Neural cell (in vitro differentiated cells): ENCODE data around the gene ZFYVE26. TPM values are rescaled to one million over a fixed set of nuclear protein-coding genes. Genes with fewer than 3 reads are reported as not detected.

Source experiments
- H2AFZ ChIP-seq: fragments of 200-600, 300-800 bp; sonication (generic), shearing (Covaris generic); 2 replicates; pipeline ENCODE4 v1.6.0; 2014; ENCODE audit warnings: low read depth, mild to moderate bottlenecking, antibody characterized with exemption, low read length, moderate library complexity
- H3F3A ChIP-seq: fragments of 200-600 bp; shearing (Covaris generic); 2 replicates; pipeline ENCODE4 v1.6.1; 2016; ENCODE audit warnings: mild to moderate bottlenecking, moderate library complexity, mixed read lengths, antibody characterized with exemption, low read length; ENCODE audit not compliant: insufficient read depth, poor library complexity, severe bottlenecking
- H3K27ac ChIP-seq: fragments of 200-600, 300-800 bp; sonication (generic), shearing (Covaris generic); 2 replicates; pipeline ENCODE4 v1.5.1; 2014; ENCODE audit warnings: mild to moderate bottlenecking, low read length, moderate library complexity
- H3K27me3 ChIP-seq: fragments of 300-800, 200-600 bp; sonication (generic), shearing (Covaris generic); 2 replicates; pipeline ENCODE4 v1.6.0; 2014; ENCODE audit warnings: mild to moderate bottlenecking, low read depth, low read length, moderate library complexity; ENCODE audit not compliant: insufficient read depth
- H3K36me3 ChIP-seq: fragments of 300-800, 200-600 bp; sonication (generic), shearing (Covaris generic); 2 replicates; pipeline ENCODE4 v1.5.1; 2014; ENCODE audit warnings: mild to moderate bottlenecking, antibody characterized with exemption, low read length, moderate library complexity; ENCODE audit not compliant: insufficient read depth
- H3K4me2 ChIP-seq: fragments of 300-800, 200-600 bp; sonication (generic), shearing (Covaris generic); 2 replicates; pipeline ENCODE4 v1.6.0; 2014; ENCODE audit warnings: mild to moderate bottlenecking, low read length
- H3K4me3 ChIP-seq: fragments of 300-800, 200-600 bp; sonication (generic), shearing (Covaris generic); 2 replicates; pipeline ENCODE4 v1.5.1; 2014; ENCODE audit warnings: mild to moderate bottlenecking, low read length, moderate library complexity
- H3K79me2 ChIP-seq: fragments of 200-600 bp; shearing (Covaris generic); replicated peaks from 2 replicates; pipeline ENCODE4 v1.6.0; 2014; ENCODE audit warnings: mild to moderate bottlenecking, low read length, moderate library complexity; ENCODE audit not compliant: insufficient read depth
- H3K9ac ChIP-seq: fragments of 300-800, 200-600 bp; sonication (generic), shearing (Covaris generic); 2 replicates; pipeline ENCODE4 v1.6.1; 2016; ENCODE audit warnings: mild to moderate bottlenecking, low read length, mixed read lengths
- H3K9me2 ChIP-seq: fragments of 200-600 bp; shearing (Covaris generic); 2 replicates; pipeline ENCODE4 v1.6.1; 2016; ENCODE audit warnings: mild to moderate bottlenecking, low read length, mixed read lengths; ENCODE audit not compliant: insufficient read depth
- H3K9me3 ChIP-seq: fragments of 200-600, 300-800 bp; sonication (generic), shearing (Covaris generic); 2 replicates; pipeline ENCODE4 v1.6.1; 2016; ENCODE audit warnings: mild to moderate bottlenecking, mixed run types, low read length, moderate library complexity, mixed read lengths
- H4K20me1 ChIP-seq: fragments of 200-600 bp; shearing (Covaris generic); 2 replicates; pipeline ENCODE4 v1.6.1; 2016; ENCODE audit warnings: mild to moderate bottlenecking, mixed run types; ENCODE audit not compliant: insufficient read depth
- CTCF ChIP-seq: fragments of 450-650 bp; IDR thresholded peaks from 2 replicates; pipeline ENCODE4 v1.5.1; 2014; ENCODE audit warnings: antibody characterized with exemption, mild to moderate bottlenecking, moderate library complexity; ENCODE audit not compliant: poor library complexity, severe bottlenecking
- EP300 ChIP-seq: fragments of 450-650 bp; conservative IDR thresholded peaks from 2 replicates; pipeline ENCODE4 v1.6.1; 2014; ENCODE audit warnings: antibody characterized with exemption, mild to moderate bottlenecking, moderate library complexity; ENCODE audit not compliant: poor library complexity, severe bottlenecking
- EZH2 ChIP-seq: fragments of 200-600, 300-800 bp; shearing (Covaris generic), sonication (generic); IDR thresholded peaks from 2 replicates; pipeline ENCODE4 v1.6.1; 2014; ENCODE audit warnings: antibody characterized with exemption, low read length, borderline replicate concordance, mild to moderate bottlenecking; ENCODE audit not compliant: insufficient read depth, poor library complexity, severe bottlenecking
- MXI1 ChIP-seq: fragments of 450-650 bp; conservative IDR thresholded peaks from 2 replicates; pipeline ENCODE4 v1.6.1; 2014; ENCODE audit warnings: antibody characterized with exemption, mild to moderate bottlenecking; ENCODE audit not compliant: poor library complexity, severe bottlenecking
- POLR2AphosphoS5 ChIP-seq: IDR thresholded peaks from 2 replicates; pipeline ENCODE4 v1.6.1; 2012
- RAD21 ChIP-seq: fragments of 450-650 bp; conservative IDR thresholded peaks from 2 replicates; pipeline ENCODE4 v1.6.1; 2014; ENCODE audit warnings: antibody characterized with exemption, mild to moderate bottlenecking, moderate library complexity
- REST ChIP-seq: IDR thresholded peaks from 2 replicates; pipeline ENCODE4 v1.6.1; 2012; ENCODE audit warnings: borderline replicate concordance
- SMC3 ChIP-seq: fragments of 450-650 bp; conservative IDR thresholded peaks from 2 replicates; pipeline ENCODE4 v1.6.1; 2014; ENCODE audit warnings: antibody characterized with exemption, mild to moderate bottlenecking, moderate library complexity; ENCODE audit not compliant: poor library complexity
- TAF1 ChIP-seq: IDR thresholded peaks from 2 replicates; pipeline ENCODE4 v1.6.1; 2012; ENCODE audit warnings: low read depth
- polyA plus RNA-seq: library from polyadenylated mRNA; depleted of rRNA; stranded (reverse); fragments of >200 nt; gene quantifications from 2 replicates; pipeline ENCODE4 v1.2.3, GENCODE V29; 2014

Gene ZFYVE26
- polyA plus RNA-seq, 1 donor from 2014 or later, result 8.5 TPM

GRCh38 chr14:67727361-67727760 lies 89.0 kb downstream of the ZFYVE26 start:
- H3K36me3 ChIP-seq, result no peaks in the 10 kb centered on the region
- no peaks in the 10 kb centered on the region for H3K27me3 ChIP-seq
- no peak overlapping the region for H3K4me3 ChIP-seq
- H3K9ac ChIP-seq, result no peak overlapping the region
- no peaks in the 10 kb centered on the region for H3K79me2 ChIP-seq
- no peaks in the 10 kb centered on the region for H3K9me2 ChIP-seq
- H3F3A ChIP-seq, result no peaks in the 10 kb centered on the region
- no peak overlapping the region for H3K27ac ChIP-seq
- H3K4me2 ChIP-seq, result no peak overlapping the region
- H3K9me3 ChIP-seq, result no peaks in the 10 kb centered on the region
- H4K20me1 ChIP-seq, result no peaks in the 10 kb centered on the region
- TF ChIP-seq REST (no peak), RAD21 (no peak), POLR2AphosphoS5 (no peak), EP300 (no peak), MXI1 (no peak), SMC3 (no peak)
- H2AFZ ChIP-seq, result no peak overlapping the region

GRCh38 chr14:67725171-67725570 lies 91.2 kb downstream of the ZFYVE26 start:
- Histone ChIP-seq H3K27me3 (no peaks in the 10 kb centered on the region), H3K9me2 (no peaks in the 10 kb centered on the region), H3K27ac (no peak overlapping the region), H3K4me2 (no peak overlapping the region), H3K36me3 (no peaks in the 10 kb centered on the region), H2AFZ (no peak overlapping the region), H3K9ac (no peak overlapping the region), H3F3A (no peaks in the 10 kb centered on the region), H3K9me3 (no peaks in the 10 kb centered on the region), H3K79me2 (no peaks in the 10 kb centered on the region), H3K4me3 (no peak overlapping the region), H4K20me1 (no peaks in the 10 kb centered on the region)
- TF ChIP-seq EP300 (no peak), EZH2 (no peak), REST (no peak), SMC3 (no peak), TAF1 (no peak), POLR2AphosphoS5 (no peak), MXI1 (no peak), CTCF (no peak), RAD21 (no peak)
